HEK293 (cell line): ENCODE measurements around the gene CPNE2.
A peak's percentile ranks its signal among the peaks of the same experiment; 100 is the strongest.

Experiments used
- CTCF ChIA-PET: fragments of 350-600 bp; formaldehyde crosslinking; extraction: SDS; loops from one replicate; lab custom pipeline; 2021; ENCODE audit warnings: antibody characterized with exemption; lab: Yijun Ruan, JAX
- POLR2A ChIA-PET: fragments of 300-600 bp; formaldehyde crosslinking; extraction: SDS; loops from one replicate; lab custom pipeline; 2020; ENCODE audit warnings: antibody characterized with exemption, inconsistent platforms; lab: Yijun Ruan, JAX
- H3K27ac ChIP-seq: fragments of 200-500 bp; sonication (Bioruptor generic); 2 replicates; pipeline ENCODE4 v1.5.1; 2014; ENCODE audit warnings: low read depth, low read length, control low read depth, inconsistent platforms; ENCODE audit errors: extremely low read depth
- H3K36me3 ChIP-seq, 2 experiments: fragments of 200-500 bp in 1 of 2; sonication (Bioruptor generic) in 1 of 2; 1 replicate in 1 of 2; 2 replicates in 1 of 2; pipeline ENCODE4 v1.5.1; 2014 to 2017; ENCODE audit warnings: inconsistent platforms in 2 of 2, low read length in 2 of 2; ENCODE audit not compliant: control insufficient read depth in 2 of 2, insufficient read depth in 1 of 2
- H3K4me1 ChIP-seq: fragments of 200-500 bp; sonication (Bioruptor generic); 2 replicates; pipeline ENCODE4 v1.5.1; 2014; ENCODE audit warnings: mild to moderate bottlenecking, low read length, inconsistent platforms; ENCODE audit not compliant: control insufficient read depth, insufficient read depth
- H3K4me3 ChIP-seq: 2 replicates; pipeline ENCODE4 v1.5.1; 2011; ENCODE audit warnings: low read depth, mild to moderate bottlenecking, control low read depth, low read length, moderate library complexity
- H3K9me3 ChIP-seq: fragments of 200-500 bp; sonication (Bioruptor generic); 2 replicates; pipeline ENCODE4 v1.5.1; 2014; ENCODE audit warnings: low read depth, low read length, inconsistent platforms; ENCODE audit not compliant: control insufficient read depth, insufficient read depth
- FEZF1 ChIP-seq: fragments of 450-650 bp; formaldehyde crosslinking; IDR thresholded peaks from 2 replicates; pipeline ENCODE4 v1.5.1; 2016; ENCODE audit warnings: missing biosample characterization, missing genetic modification characterization
- IKZF3 ChIP-seq: fragments of 450-650 bp; IDR thresholded peaks from 2 replicates; pipeline ENCODE4 v1.5.0; 2018; ENCODE audit warnings: missing biosample characterization, mild to moderate bottlenecking, missing genetic modification characterization, moderate library complexity
- OSR2 ChIP-seq: fragments of 450-650 bp; formaldehyde crosslinking; IDR thresholded peaks from 2 replicates; pipeline ENCODE4 v1.5.1; 2016; ENCODE audit warnings: missing biosample characterization, missing genetic modification characterization
- PRDM6 ChIP-seq: fragments of 450-650 bp; formaldehyde crosslinking; IDR thresholded peaks from 2 replicates; pipeline ENCODE4 v1.5.1; 2017; ENCODE audit warnings: missing biosample characterization, missing genetic modification characterization
- SP2 ChIP-seq: fragments of 450-650 bp; formaldehyde crosslinking; IDR thresholded peaks from 2 replicates; pipeline ENCODE4 v1.5.1; 2016; ENCODE audit warnings: missing biosample characterization, missing genetic modification characterization
- SP7 ChIP-seq: fragments of 450-650 bp; formaldehyde crosslinking; IDR thresholded peaks from 2 replicates; pipeline ENCODE4 v1.5.1; 2016; ENCODE audit warnings: missing biosample characterization, missing genetic modification characterization
- ZBTB20 ChIP-seq: fragments of 450-650 bp; formaldehyde crosslinking; IDR thresholded peaks from 2 replicates; pipeline ENCODE4 v1.5.1; 2016; ENCODE audit warnings: missing biosample characterization, missing genetic modification characterization
- ZBTB48 ChIP-seq: fragments of 450-650 bp; formaldehyde crosslinking; IDR thresholded peaks from 2 replicates; pipeline ENCODE4 v1.5.1; 2016; ENCODE audit warnings: missing biosample characterization, missing genetic modification characterization
- ZFP69B ChIP-seq: fragments of 450-650 bp; formaldehyde crosslinking; IDR thresholded peaks from 2 replicates; pipeline ENCODE4 v1.5.1; 2016; ENCODE audit warnings: missing biosample characterization, missing genetic modification characterization
- ZNF132 ChIP-seq: fragments of 450-650 bp; formaldehyde crosslinking; IDR thresholded peaks from 2 replicates; pipeline ENCODE4 v1.5.1; 2017; ENCODE audit warnings: missing biosample characterization, missing genetic modification characterization, borderline replicate concordance
- ZNF133 ChIP-seq: fragments of 450-650 bp; formaldehyde crosslinking; IDR thresholded peaks from 2 replicates; pipeline ENCODE4 v1.5.1; 2016; ENCODE audit warnings: missing biosample characterization, missing genetic modification characterization
- ZNF202 ChIP-seq: fragments of 450-650 bp; formaldehyde crosslinking; IDR thresholded peaks from 2 replicates; pipeline ENCODE4 v1.5.1; 2016; ENCODE audit warnings: missing biosample characterization, missing genetic modification characterization, borderline replicate concordance
- ZNF24 ChIP-seq: fragments of 450-650 bp; formaldehyde crosslinking; IDR thresholded peaks from 2 replicates; pipeline ENCODE4 v1.5.1; 2016; ENCODE audit warnings: missing biosample characterization, missing genetic modification characterization
- ZNF366 ChIP-seq: fragments of 450-650 bp; formaldehyde crosslinking; conservative IDR thresholded peaks from 2 replicates; pipeline ENCODE4 v1.5.1; 2016; ENCODE audit warnings: missing biosample characterization, missing genetic modification characterization
- ZNF580 ChIP-seq: fragments of 450-650 bp; formaldehyde crosslinking; IDR thresholded peaks from 2 replicates; pipeline ENCODE4 v1.5.1; 2016; ENCODE audit warnings: missing biosample characterization, missing genetic modification characterization
- ZNF629 ChIP-seq: fragments of 450-650 bp; formaldehyde crosslinking; IDR thresholded peaks from 2 replicates; pipeline ENCODE4 v1.5.1; 2017; ENCODE audit warnings: missing biosample characterization, missing genetic modification characterization
- ZNF658 ChIP-seq: fragments of 450-650 bp; formaldehyde crosslinking; IDR thresholded peaks from 2 replicates; pipeline ENCODE4; 2016; ENCODE audit warnings: missing biosample characterization, missing genetic modification characterization
- ZNF692 ChIP-seq: fragments of 450-650 bp; formaldehyde crosslinking; IDR thresholded peaks from 2 replicates; pipeline ENCODE4 v1.5.1; 2016; ENCODE audit warnings: missing biosample characterization, missing genetic modification characterization
- ZXDB ChIP-seq: fragments of 450-650 bp; formaldehyde crosslinking; IDR thresholded peaks from 2 replicates; pipeline ENCODE4 v1.5.1; 2016; ENCODE audit warnings: missing biosample characterization, missing genetic modification characterization
- TF ChIP-seq, protein P1 (sequence below): fragments of 450-650 bp; formaldehyde crosslinking; IDR thresholded peaks from 2 replicates; pipeline ENCODE4 v1.5.1; 2017; ENCODE audit warnings: missing biosample characterization, missing genetic modification characterization
- TF ChIP-seq, protein P2 (sequence below): fragments of 450-650 bp; formaldehyde crosslinking; IDR thresholded peaks from 2 replicates; pipeline ENCODE4 v1.5.1; 2016; ENCODE audit warnings: missing biosample characterization, missing genetic modification characterization, low read depth

The CPNE2 gene

DNA sequence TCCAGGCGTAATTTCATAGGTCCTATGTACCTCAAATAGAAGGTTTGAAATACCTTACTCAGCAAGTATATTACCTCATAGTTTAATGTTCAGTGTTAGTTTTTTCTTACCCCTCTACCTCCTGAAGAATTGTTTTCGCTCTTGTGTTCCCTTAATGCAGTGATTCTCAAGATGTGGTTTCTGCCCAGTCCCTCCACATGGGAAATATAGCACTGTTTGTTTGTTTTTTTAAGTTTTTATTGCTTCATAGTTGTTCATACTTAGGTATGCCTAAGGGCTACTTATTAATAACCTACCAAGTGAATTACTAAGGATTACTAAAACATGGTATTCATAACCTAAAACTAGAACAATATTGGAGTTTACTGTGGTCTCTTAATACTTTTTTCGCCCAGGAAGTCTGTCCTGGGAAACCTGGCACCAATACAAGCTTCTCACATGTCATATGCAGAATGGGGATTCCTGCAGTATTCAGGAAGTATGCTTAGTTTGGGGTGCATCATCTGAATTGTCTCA, 98.7 kb downstream of the CPNE2 start:
- no peaks in the 10 kb centered on the region for H3K36me3 ChIP-seq
- TF ChIP-seq FEZF1 (tag by site-specific recombination) (peak; percentile 76), ZNF133 (tag by site-specific recombination) (no peak), ZBTB20 (peak; percentile 66), ZNF202 (no peak), IKZF3 (tag by site-specific recombination) (peak; percentile 38; the same call in 1 of the 2 replicates), ZNF692 (tag by site-specific recombination) (0 out of 2 replicates have a peak, but pooled peaks have one; percentile 31), OSR2 (tag by site-specific recombination) (peak; percentile 37; the same call in 1 of the 2 replicates), ZBTB48 (tag by site-specific recombination) (peak; percentile 93), ZNF24 (0 out of 2 replicates have a peak, but pooled peaks have one; percentile 30), ZXDB (tag by site-specific recombination) (0 out of 2 replicates have a peak, but pooled peaks have one; percentile 27), PRDM6 (peak; percentile 87), ZFP69B (tag by site-specific recombination) (no peak), ZNF366 (tag by site-specific recombination) (peak; percentile 32; the same call in 1 of the 2 replicates), ZNF580 (peak; percentile 10; the same call in 1 of the 2 replicates), ZNF658 (tag by site-specific recombination) (no peak), SP7 (tag by site-specific recombination) (0 out of 2 replicates have a peak, but pooled peaks have one; percentile 37), ZNF629 (tag by site-specific recombination) (0 out of 2 replicates have a peak, but pooled peaks have one; percentile 33)
- TF ChIP-seq, protein P1, sequence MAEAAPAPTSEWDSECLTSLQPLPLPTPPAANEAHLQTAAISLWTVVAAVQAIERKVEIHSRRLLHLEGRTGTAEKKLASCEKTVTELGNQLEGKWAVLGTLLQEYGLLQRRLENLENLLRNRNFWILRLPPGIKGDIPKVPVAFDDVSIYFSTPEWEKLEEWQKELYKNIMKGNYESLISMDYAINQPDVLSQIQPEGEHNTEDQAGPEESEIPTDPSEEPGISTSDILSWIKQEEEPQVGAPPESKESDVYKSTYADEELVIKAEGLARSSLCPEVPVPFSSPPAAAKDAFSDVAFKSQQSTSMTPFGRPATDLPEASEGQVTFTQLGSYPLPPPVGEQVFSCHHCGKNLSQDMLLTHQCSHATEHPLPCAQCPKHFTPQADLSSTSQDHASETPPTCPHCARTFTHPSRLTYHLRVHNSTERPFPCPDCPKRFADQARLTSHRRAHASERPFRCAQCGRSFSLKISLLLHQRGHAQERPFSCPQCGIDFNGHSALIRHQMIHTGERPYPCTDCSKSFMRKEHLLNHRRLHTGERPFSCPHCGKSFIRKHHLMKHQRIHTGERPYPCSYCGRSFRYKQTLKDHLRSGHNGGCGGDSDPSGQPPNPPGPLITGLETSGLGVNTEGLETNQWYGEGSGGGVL (tag by site-specific recombination) = peak; percentile 33; the same call in 1 of the 2 replicates
- TF ChIP-seq, protein P2, sequence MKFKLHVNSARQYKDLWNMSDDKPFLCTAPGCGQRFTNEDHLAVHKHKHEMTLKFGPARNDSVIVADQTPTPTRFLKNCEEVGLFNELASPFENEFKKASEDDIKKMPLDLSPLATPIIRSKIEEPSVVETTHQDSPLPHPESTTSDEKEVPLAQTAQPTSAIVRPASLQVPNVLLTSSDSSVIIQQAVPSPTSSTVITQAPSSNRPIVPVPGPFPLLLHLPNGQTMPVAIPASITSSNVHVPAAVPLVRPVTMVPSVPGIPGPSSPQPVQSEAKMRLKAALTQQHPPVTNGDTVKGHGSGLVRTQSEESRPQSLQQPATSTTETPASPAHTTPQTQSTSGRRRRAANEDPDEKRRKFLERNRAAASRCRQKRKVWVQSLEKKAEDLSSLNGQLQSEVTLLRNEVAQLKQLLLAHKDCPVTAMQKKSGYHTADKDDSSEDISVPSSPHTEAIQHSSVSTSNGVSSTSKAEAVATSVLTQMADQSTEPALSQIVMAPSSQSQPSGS (tag by site-specific recombination) = 0 out of 2 replicates have a peak, but pooled peaks have one; percentile 61
- no peak overlapping the region for H3K4me3 ChIP-seq
- peaks cover 24% of the 10 kb centered on the region for H3K4me1 ChIP-seq
- H3K27ac ChIP-seq = no peak overlapping the region
- ChIA-PET POLR2A (no interaction called here), CTCF (interaction anchor here (1.7 kb wide), 1 partner anchor 272 kb away, joined by 3 read pairs; the partner anchor contains the start of gene POLR2C)
- no peaks in the 10 kb centered on the region for H3K9me3 ChIP-seq

DNA sequence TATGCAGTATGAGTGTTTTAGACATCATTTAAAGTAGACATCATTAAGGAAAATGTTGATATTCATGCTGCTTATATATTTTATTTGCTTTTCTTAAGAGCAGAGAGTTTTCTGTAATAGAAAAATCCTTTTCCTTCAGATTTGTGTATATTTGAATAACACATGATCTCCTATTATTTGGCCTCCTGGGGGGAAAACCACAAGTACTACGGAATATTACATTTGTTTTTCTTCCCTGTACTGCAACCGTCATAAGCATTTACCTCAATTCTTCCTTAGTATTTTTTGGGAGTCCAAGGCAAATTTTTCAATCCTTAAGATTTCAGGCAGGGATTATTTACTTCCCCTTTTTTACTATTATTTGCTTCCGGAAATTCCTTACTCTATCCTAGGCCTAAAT, 99.8 kb downstream of the CPNE2 start:
- Histone ChIP-seq H3K9me3 (no peaks in the 10 kb centered on the region), H3K4me3 (no peak overlapping the region), H3K4me1 (peaks cover 28% of the 10 kb centered on the region), H3K36me3 (no peaks in the 10 kb centered on the region), H3K27ac (no peak overlapping the region)
- no peak for TF ChIP-seq SP2
- TF ChIP-seq PRDM6 = peak; percentile 40; the same call in 1 of the 2 replicates
- 0 out of 2 replicates have a peak, but pooled peaks have one; percentile 13 for TF ChIP-seq IKZF3 (tag by site-specific recombination)
- no peak for TF ChIP-seq ZNF132 (tag by site-specific recombination)
- POLR2A ChIA-PET = no interaction called here
- CTCF ChIA-PET = no interaction called here
